GM18867 (cell line): ENCODE results near the gene ODAD3.
"Not testable (repeated sequence)": the region's sequence is repeated elsewhere in the genome, so short reads cannot be mapped to it uniquely, and the experiment has no call there.

Experiments used
- ATAC-seq: cut with Tn5 transposase; IDR thresholded peaks from one replicate; pipeline ENCODE4 v1.9.1; 2021; ENCODE audit warnings: mild to moderate bottlenecking, moderate library complexity; ENCODE audit not compliant: unreplicated experiment

Gene ODAD3

DNA sequence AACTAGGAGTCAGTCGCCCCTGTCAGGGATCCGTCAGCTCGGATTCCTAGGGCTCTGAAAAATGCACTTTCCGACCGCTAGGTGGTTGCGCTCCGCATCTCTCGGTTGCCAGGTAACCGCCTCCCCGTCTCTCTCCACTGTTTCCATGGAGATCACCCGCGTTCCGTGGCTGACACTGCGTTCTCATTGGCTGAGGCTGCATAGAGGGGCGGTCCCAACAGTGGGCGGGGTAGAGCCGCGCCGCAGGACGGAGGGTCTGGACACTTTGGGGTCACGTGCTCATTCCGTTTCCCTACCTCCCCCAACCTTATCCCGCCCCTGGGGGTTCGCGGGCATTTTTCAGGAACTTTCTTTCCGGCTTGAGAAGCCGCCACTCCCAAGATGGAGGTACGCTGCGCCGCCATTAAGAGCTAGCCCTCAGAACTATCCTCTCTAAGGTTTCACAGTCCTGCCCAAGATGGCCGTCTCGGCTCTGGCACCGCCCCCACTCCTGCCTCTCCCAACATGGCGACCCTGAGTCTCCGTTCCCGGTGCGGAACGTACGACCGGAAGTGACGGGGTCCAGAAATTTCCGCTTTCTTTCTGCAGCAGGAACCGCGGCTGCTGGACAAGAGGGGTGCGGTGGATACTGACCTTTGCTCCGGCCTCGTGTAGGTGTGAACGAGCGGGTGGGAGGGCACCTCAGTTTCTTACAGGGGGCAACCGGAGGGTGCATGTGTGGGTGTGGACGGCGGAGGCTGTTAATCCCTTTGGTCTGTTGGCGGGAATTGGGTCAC, at the start of gene ODAD3, which contains the start of gene PRKCSH:
Gene ODAD3 (minus strand): TSS at position 65 of the 776 bp plus-strand sequence. CDS start 105 bp downstream, outside the sequence.
Gene PRKCSH (plus strand): TSS at position 579 of the 776 bp plus-strand sequence. CDS start 483 bp downstream, outside the sequence.
- ATAC-seq: peak; percentile 87

DNA sequence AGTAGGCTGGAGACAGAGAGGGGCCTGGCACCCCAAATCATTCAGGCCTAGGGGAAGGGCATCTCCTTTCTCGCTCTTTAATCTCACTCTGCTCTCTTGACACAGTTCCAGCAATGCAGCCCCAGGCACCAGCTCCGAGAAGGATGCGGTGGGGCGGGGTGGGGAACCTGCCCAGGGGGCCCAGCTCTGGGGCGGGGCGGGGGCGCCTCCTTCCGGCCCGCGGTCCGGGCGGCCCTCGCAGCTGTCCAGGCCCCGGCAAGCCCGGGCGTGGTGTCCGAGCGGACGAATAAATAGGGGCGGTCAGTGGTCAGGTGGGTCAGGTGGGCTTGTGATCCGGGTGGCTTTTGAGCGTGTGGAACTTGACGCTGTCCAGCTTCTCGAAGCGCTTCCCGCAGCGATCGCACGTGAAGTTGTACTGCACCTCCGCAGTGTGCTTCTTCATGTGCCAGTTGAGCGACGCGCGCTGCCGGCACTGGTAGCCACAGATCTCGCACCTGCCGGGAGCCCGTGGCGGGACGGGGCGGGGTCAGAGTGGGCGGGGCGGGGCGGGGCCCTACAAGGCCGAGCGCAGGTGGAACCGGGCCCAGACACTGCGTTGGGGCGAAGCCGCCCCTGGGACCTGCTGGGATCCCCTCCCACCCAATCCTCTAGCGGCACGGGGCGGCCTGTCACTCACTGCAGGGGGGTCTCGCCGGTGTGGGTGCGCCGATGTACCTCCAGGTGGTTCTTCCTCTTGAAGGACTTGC, 48.6 kb upstream of the ODAD3 start:
- ATAC-seq: no peak

DNA sequence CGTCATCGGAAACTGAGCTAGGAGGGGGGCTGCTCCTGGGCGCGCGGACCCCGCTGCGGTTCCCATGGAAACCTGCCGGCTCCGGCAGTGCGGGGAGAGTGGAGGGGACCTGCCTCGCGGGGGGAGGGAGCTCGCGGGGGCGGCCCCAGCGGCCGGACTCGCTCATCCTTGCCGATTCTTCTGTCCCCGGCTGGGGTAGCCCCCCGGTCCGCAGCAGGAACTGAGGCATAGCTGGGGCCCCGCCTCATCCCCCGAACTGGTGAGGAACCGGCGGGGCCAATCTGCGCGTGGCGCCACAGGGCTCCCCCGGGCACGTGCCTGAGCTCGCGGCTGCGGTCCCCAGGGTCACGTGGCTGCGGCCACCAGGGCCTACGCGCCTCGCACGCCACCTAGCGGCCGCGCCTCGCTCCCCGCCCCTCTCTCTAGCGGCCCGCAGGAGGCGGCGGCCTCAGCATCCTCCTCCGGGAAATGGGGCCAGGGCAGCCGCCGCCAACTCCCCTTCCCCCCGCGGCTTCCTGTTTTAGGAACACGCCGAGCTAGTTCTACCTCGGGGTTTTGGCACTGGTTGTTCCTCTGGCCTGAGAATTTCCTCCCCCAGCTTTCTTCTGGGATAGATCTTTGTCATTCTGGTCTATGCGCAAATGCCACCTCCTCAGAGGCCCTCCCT, 47.6 kb upstream of the ODAD3 start:
- ATAC-seq: peak; percentile 61

DNA sequence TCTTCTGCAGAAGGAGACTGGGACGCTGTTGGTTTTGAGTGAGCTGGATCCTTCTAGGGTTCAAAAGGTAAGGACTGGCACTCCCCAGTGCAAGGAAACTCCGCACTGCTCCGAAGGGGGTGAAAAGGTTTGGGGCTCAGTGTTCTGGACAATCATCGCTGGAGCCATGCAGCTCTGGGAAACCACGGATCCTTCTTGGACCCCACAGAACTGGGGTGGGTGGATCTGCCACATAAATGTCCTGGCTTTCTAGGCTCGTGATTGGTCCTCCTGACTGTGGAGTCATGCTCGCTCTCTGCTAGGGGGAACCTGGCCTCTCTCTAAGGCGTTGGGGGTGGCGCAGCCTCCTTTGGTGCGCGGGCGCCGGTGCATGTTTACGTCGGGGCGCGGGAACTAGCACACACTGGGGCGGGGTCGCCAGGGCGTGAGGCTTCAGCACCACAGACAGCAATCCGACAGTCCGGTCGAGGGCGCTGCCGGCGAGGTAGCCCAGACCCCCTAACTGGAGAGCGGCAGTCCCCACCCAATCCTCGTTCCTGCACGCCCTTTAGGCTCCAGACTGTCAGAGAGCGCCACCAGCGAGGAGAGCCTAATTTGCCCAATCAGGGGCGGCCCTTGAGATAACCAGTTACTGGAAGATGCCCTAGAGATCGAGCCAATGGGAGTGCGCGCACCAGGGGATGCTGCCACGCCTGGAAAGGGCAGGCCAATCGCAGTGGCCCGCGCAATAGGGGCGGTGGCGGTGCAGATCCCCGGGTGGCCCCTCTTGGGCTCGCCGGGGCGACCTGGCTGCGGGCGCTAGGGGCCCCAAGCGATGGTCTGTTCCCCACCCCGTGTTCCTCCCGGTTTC, 46.8 kb upstream of the ODAD3 start:
- ATAC-seq: peak; percentile 71

DNA sequence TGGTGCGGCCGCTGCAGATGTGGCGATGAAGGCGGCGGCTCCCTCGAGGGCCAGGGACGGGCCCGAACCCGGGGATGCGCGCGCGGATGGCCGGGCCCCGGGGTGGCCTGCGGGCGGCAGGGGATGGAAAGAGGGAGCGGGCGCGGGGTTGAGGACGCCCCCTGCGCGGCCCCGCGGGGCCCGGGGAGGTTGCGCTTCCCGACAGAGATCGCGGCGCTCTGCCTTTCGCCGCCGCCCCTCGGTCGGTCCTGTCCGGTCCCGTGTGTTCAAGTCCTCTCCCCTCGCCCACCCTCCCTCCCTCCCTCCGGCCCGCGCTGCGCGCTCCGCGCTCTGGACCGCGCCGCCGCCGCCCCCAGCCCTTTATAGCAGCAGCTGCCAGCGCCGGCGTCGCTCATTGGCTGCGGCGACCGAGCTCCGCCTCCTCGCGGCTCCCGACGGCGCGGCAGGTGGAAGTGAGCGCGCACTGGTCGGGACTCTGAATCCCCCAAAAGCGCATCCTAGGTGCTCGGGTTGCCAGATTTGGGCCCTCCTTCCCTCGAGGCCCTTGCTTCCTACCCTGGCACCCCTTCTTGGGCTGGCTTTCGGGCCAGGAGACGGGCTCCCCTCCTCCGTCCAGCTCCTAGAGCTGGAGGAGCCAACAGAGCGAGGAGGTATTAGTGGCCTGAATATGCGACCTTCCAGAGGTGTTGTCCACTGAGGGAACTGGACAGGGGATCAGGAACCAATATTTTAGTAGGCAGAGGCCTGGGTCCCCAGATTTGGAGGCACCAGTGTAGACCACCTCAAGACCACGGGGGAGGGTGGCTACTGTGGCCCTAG, 46.0 kb upstream of the ODAD3 start, which contains the start of gene ELAVL3:
Gene ELAVL3 (minus strand): TSS at position 332 of the 819 bp plus-strand sequence. CDS start 438 bp downstream, outside the sequence.
- no peak for ATAC-seq

DNA sequence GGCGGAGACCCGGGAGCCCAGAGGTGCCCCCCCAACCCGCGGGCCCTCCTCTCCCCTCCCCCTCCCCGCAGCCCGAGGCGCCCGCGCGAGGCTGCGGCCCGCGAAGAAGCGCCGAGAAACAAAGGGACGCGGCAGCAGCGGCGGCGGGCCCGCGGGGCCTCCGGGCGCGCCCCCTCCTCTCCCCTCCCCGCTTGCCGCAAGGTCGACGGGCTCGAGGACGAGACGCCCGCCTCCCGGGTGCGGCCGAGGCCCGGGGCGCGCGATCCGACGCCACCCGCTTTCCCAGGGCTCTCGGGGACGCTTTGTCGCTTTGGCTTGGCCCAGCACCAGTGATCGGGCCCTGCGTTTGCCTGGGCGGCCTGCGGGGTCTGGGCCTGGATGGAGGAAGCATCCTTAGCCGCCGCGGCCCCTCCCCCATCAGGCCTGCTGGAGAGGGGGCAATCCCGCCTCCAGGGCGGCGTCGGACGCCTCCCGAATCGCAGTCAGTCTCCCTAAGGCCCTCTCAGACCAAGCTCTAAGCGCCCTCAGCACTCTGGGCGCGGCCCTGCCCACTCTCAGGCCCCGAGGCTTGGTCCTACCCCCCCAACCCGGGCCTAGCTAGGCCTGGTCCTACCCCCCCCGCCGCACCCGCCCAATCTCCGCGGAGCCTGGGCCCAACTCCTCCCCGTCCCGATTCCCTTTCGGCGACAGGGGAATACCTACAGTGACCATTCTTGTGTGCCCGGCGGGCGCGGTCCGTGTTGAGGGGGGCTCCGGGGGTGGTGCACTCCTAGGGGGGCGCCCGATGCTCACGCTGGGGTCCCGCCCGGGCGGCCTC, 45.2 kb upstream of the ODAD3 start:
- no peak for ATAC-seq

DNA sequence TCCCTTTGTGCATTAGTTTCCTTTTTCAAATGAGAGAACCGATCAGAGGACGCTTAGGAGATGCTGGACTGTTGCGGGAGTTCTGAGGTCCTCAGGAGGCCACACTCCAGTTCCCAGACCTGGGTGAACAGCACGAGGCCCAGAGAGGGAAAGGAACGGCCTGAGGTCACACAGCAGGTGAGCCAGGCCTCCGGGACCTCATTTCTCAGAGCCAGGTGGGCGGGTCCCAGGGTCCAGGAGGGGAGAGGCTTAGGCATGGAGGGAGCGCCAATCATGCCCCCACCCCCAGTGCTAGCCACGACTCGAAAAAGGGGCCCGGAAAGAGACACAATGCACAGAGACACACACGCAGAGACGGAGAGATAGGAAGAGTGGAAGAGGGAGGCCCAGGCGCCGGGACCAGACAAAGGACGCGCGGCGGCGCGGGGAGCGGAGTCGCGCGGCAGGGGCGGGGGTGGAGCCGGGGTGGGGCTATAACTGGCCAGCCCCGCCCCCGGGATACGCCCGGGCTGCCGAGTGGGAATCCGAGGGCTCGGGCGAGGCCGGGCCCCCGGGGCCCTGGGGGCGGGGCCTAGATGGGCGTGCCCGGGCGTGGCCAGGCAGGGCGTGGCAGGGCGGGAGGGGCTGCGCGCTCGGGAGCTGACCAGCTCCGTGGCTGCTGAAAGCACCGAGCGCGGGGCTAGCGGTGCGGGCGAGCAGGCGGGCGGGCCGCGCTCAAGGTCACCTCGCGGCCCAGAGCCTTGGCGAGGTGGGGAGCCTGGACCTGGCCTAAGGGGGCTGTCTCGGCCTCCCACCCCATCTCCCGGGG, 44.4 kb upstream of the ODAD3 start:
- no peak for ATAC-seq

DNA sequence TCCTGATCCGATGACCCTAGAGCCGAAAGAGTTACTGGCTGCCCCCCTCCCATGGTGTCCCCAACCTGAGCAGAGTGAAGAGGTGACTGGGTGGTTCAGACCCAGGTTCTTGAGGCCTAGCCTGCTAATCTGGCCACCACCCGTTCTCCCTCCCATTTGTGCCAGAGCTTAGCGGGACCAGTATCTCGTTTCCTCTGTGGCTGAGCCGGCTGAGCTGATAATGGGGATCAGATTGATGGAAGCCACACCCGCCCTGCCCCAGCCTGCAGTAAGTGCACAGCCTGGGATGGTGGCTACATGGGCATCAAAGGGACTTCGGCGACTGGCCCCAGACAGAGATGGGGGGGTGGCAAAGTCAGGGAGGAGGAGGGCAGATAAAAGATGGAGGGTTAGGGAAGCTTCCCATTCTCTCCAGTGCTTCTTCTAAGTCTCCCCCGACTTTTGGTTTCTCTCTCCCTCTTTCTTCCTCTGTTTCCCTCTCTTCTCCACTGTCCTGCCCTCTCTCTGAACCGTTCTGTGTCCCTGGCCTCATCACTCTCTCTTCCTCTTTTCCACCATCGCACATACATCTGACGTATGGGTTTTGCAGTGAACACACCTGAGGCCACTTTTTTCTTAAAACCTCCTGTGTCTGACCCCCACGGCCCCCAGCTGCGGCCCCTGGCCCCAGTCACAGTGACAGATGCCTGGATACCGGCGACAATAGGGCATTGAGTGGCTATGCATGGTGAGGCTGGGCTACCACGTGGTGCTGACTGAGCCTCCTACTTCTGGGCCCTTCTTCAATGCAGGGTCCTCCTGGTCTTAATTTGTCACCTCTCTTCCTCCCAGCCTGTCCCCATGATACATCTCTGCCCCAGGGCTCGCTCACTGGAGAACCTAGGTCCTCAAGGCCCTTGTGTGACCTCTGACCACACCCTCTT, 43.5 kb upstream of the ODAD3 start:
- no peak for ATAC-seq

DNA sequence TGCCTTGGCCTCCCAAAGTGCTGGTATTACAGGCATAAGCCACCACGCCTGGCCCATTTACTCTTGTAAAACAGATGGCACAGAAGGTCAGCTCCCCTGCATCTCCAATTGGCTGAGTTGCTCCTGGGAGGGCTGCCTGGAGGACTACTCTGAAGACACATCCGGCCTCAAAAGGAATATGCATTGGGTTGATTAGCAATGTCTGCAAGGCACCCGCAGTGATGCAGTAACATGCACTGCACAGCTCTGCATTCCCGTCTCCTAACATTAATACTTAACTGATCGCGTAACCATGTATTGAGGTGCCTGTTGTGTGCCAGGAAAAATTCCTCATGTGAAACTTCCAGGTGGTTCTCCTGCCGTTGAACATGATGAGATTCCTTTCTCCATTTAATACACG, 40.9 kb upstream of the ODAD3 start:
- no peak for ATAC-seq

DNA sequence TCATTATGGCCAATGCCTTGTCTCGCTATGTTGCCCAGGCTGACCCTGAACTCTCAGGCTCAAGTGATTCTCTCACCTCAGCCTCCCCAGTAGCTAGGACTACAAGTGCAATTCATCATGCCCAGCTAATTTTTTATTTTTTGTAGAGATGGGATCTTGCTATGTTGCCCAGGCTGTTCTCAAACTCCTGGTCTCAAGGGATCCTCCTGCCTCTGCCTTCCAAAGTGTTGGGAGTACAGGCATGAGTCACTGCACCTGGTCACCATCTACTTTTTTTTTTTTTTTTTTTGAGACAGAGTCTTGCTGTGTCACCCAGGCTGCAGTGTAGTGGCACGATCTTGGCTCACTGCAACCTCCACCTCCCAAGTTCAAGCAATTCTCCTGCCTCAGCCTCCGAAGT, 40.4 kb upstream of the ODAD3 start:
- ATAC-seq: not testable (repeated sequence)

GRCh38 chr19:11473725-11474124, 38.8 kb upstream of the ODAD3 start:
- no peak for ATAC-seq

DNA sequence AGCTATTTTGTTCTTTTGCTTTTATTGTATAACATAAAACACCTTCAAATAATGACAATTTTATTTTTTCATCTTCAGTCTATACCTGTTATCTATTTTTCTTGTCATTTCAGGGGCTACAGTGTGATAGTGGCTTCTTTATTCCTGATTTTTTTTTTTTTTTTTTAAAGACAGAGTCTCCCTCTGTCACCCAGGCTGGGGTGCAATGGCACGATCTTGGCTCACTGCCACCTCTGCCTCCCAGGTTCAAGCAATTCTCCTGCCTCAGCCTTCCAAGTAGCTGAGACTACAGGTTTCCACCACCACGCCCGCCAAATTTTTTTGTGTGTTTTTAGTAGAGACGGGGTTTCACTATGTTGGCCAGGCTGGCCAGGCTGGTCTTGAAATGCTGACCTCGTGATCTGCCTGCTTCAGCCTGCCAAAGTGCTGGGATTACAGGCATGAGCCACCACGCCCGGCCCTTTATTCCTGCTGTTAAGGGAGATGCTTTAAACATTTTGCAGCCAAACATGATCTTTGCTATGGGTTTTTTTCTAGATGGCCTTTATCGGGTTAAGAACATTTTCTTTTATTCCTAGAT, 33.4 kb upstream of the ODAD3 start:
- not testable (repeated sequence) for ATAC-seq

DNA sequence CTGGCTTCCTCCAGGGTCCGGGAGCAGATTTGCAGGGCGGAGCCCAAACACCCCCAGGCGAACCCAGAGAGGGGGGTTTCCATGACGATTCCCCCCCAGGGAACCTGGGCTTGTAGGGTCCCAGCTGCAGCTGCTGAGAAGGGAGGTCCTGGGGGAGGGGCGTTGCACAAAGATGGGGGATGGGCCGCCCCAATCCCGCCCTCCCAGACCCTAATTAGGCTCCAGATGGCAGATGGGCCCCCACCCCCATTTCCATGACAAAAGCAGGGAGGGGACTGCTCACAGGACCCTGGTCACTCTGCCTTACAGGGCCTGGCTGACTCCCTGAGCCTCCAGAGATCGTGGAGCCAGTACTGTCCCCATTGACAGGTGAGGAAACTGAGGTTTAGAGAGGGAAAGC, 30.7 kb upstream of the ODAD3 start:
- no peak for ATAC-seq

DNA sequence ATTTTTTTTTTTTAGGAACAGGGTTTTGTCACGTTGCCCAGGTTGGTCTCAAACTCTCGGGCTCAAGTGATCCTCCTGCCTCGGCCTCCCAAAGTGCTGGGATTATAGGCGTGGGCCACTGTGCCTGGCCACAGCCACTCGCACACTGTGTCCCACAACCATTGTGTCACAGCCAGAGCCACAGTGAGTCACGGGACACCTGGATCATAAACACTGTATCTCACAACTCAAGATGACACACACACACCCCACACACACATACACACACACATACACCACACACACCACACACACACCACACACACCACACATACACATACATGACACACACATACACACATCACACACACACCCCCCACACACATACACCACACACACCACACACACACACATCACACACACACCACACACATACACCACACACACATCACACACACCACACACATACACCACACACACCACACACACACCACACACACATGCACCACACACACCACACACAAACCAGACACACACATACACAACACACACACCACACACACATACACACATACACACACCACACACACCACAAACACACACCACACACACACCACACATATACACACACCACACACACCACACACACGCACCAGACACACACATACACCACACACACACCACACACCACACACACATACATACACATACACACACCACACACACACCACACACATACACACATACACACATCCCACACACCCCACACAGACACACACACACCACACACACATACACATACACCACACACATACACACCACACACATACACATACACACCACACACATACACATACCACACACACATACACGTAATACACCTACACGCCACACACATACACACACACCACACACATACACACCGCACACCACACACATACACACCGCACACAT, 29.7 kb upstream of the ODAD3 start:
- ATAC-seq: no peak

DNA sequence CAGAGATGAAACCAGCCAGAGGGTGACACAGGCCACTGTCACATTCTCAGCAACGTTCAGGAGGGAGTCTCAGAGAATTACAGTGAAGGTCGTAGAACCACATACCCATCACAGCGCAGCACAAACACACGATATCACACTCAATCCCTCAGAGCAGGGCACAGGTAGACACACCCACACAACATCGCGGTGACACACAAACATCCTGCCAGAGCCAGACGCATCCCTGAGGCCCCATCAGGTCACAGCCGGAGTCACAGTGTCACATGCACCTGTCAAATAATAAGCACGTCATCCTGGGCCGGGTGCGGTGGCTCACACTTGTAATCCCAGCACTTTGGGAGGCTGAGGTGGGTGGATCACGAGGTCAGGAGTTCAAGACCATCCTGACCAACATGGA, 28.5 kb upstream of the ODAD3 start:
- ATAC-seq: no peak
